Measurements from ENCODE around the gene SLC5A9.
"Not testable (repeated sequence)": the region's sequence is repeated elsewhere in the genome, so short reads cannot be mapped to it uniquely, and the experiment has no call there.

- not testable (repeated sequence) for TF ChIP-seq CTCF (optimal IDR thresholded peaks at IDR 0.05 in 1 of 3, IDR thresholded peaks at IDR 0.05 in 1 of 3, conservative IDR thresholded peaks at IDR 0.05 in 1 of 3; ENCODE audit: extremely low read depth in 1 of 3, insufficient read depth in 2 of 3, low read length in 3 of 3); EZH2 (IDR thresholded peaks at IDR 0.05; ENCODE audit: low read length)
These were observed 8.2 kb upstream of the SLC5A9 start for GRCh38 chr1:48214366-48214765.
